ENCODE measurements around the gene SDK1. TPM values are rescaled to one million over a fixed set of nuclear protein-coding genes. Genes with fewer than 3 reads are reported as not detected.

SDK1 gene
- total and polyA plus RNA-seq, 2 of the 8 experiments (the other 6 are each of a cell fraction or from before 2014, with no cell fraction given), result 3.3 to 7.2 TPM

GRCh38 chr7:4023502-4023901, 722.5 kb downstream of the SDK1 start (continued):
- no peak for TF ChIP-seq CHD7 (IDR thresholded peaks at IDR 0.05; ENCODE audit: insufficient replicate concordance, low read length)
- TF ChIP-seq KDM4A (IDR thresholded peaks at IDR 0.05; ENCODE audit: low read depth, low read length, severe bottlenecking), result no peak
